SH-SY5Y (cell line): Measurements from ENCODE around the gene ZBTB32.

Experiments used
- GATA2 ChIP-seq: IDR thresholded peaks from 2 replicates; pipeline ENCODE4 v1.6.1; 2011; ENCODE audit warnings: mild to moderate bottlenecking, low read depth, low read length
- GATA3 ChIP-seq: IDR thresholded peaks from 2 replicates; pipeline ENCODE4 v1.6.1; 2011; ENCODE audit warnings: low read depth, mild to moderate bottlenecking, low read length, moderate library complexity

The ZBTB32 gene

GRCh38 chr19:35713904-35714495 lies 9.6 kb downstream of the ZBTB32 start:
- TF ChIP-seq GATA2 = no peak
- no peak for TF ChIP-seq GATA3

GRCh38 chr19:35714601-35715354 lies 10.4 kb downstream of the ZBTB32 start:
- TF ChIP-seq GATA3 = no peak
- no peak for TF ChIP-seq GATA2

- no peak for TF ChIP-seq GATA2
- no peak for TF ChIP-seq GATA3
Observed at GRCh38 chr19:35715355-35715809, 11.0 kb downstream of the ZBTB32 start.

DNA sequence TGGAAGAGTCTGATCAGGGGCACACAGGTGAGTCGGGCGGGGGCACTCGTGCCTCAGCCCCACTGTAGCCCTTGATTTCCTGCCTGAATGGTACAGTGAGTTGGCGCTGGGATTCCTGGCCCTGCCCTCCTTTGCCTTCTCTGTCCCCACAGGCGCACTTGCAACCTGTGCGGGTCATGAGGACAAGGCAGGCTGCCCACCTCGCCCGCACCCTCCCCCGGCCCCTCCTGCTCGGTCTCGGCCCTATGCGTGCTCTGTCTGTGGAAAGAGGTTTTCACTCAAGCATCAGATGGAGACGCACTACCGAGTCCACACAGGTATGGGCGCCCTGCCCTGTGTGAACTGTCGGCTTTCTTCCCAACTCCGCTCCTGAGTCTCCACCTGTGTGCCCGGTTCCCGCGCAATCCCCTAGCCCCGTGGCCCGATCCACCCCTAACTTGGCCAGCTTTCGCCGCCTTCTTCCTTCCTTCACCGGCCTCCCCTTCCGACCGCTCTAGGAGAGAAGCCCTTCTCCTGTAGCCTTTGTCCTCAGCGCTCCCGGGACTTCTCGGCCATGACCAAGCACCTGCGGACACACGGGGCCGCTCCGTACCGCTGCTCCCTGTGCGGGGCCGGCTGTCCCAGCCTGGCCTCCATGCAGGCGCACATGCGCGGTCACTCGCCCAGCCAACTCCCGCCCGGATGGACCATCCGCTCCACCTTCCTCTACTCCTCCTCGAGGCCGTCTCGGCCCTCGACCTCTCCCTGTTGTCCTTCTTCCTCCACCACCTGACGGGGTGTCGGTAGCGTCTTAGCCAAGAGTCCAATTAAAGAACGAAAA lies 11.8 kb downstream of the ZBTB32 start:
- TF ChIP-seq GATA3 = no peak

DNA sequence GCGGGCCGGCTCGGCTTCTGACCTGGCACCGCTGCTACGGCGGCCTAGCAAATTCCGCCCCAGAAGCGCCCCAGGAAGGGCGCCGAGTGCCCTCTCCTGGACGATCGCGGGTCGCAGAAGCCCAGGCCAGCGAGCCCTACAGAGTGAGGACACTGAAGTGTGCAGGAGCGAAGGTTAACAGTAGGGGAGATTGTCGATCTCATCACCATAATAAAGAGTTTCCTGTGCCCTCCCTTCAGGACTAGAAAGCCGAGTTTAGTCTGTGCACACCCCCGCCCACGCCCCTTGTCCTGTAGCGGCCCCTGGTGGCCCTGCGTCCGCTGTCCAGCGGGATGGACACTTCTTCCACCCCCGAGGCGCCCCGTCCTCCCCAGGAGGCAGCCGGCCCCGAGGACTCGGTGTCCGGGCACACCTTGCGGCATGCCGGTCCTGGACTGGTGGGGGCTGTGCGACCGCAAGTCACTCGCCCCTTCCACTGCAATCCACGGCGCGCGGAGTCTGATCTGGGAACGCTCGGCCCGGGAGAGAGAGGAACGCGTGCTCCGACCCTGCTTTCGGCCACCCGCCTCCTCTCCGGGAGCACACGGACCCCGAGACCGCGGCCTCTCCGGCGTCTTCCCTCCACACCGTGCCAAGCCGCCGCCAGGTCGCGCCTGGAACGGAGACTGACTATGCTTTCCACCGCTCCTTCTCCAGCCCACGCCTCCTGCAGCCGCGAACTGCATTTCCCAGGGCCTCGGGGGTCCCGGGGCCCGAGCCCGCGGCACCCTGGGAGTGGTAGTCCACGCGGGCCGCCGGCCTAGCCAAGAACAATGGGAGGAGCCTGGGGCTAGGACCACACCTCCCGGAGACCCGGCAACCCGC lies 12.7 kb downstream of the ZBTB32 start:
- TF ChIP-seq GATA3 = no peak
- TF ChIP-seq GATA2 = 0 out of 2 replicates have a peak, but pooled peaks have one; percentile 15

- TF ChIP-seq GATA3 (no peak), GATA2 (no peak)
Observed at GRCh38 chr19:35717665-35718344, 13.4 kb downstream of the ZBTB32 start, which contains the start of gene KMT2B. Gene KMT2B, plus strand, starts transcription at chr19:35718003. Its CDS starts 16 bp downstream, at chr19:35718019.

GRCh38 chr19:35718345-35719041 lies 14.1 kb downstream of the ZBTB32 start:
- TF ChIP-seq GATA2 (no peak), GATA3 (no peak)

GRCh38 chr19:35719402-35720162 lies 15.2 kb downstream of the ZBTB32 start:
- no peak for TF ChIP-seq GATA2
- no peak for TF ChIP-seq GATA3

DNA sequence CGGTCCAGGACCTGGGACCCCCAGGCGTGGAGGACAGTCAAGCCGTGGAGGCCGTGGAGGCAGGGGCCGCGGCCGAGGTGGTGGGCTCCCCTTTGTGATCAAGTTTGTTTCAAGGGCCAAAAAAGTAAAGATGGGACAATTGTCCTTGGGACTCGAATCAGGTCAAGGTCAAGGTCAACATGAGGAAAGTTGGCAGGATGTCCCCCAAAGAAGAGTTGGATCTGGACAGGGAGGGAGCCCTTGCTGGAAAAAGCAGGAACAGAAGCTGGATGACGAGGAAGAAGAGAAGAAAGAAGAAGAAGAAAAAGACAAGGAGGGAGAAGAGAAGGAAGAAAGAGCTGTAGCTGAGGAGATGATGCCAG lies 15.8 kb downstream of the ZBTB32 start:
- TF ChIP-seq GATA3 = no peak
- TF ChIP-seq GATA2 = no peak

DNA sequence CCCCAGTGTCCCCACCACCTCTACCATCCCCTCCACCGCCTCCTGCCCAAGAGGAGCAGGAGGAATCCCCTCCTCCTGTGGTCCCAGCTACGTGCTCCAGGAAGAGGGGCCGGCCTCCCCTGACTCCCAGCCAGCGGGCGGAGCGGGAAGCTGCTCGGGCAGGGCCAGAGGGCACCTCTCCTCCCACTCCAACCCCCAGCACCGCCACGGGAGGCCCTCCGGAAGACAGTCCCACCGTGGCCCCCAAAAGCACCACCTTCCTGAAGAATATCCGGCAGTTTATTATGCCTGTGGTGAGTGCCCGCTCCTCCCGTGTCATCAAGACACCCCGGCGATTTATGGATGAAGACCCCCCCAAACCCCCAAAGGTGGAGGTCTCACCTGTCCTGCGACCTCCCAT lies 16.3 kb downstream of the ZBTB32 start:
- no peak for TF ChIP-seq GATA3
- TF ChIP-seq GATA2 = no peak

DNA sequence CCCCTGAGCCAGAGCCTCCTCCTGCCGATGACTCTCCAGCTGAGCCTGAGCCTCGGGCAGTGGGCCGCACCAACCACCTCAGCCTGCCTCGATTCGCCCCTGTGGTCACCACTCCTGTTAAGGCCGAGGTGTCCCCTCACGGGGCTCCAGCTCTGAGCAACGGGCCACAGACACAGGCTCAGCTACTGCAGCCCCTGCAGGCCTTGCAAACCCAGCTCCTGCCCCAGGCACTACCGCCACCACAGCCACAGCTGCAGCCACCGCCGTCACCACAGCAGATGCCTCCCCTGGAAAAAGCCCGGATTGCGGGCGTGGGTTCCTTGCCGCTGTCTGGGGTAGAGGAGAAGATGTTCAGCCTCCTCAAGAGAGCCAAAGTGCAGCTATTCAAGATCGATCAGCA lies 17.0 kb downstream of the ZBTB32 start:
- TF ChIP-seq GATA3 (no peak), GATA2 (no peak)

DNA sequence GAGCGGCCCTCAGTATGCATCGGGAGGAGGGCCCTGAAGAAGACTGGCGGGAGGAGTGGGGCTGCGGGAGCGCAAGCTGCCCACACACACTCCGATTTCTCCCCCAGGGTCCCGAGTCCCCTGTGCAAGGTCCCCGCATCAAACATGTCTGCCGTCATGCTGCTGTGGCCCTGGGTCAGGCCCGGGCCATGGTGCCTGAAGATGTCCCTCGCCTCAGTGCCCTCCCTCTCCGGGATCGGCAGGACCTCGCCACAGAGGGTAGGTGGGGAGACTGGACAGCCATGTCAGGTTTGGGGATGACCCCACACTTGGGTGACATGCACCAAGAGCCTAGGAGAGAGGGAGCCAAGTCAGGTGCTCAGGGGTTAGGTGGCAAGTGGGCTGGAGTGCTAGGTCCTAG lies 18.1 kb downstream of the ZBTB32 start:
- TF ChIP-seq GATA2 = no peak
- no peak for TF ChIP-seq GATA3

GRCh38 chr19:35722897-35723296 lies 18.5 kb downstream of the ZBTB32 start:
- TF ChIP-seq GATA2 (no peak), GATA3 (no peak)
